HG02678 (cell line): ENCODE measurements around the gene MINDY4.

Source experiments
- ATAC-seq: cut with Tn5 transposase; IDR thresholded peaks from one replicate; pipeline ENCODE4 v1.9.1; 2021; ENCODE audit warnings: mild to moderate bottlenecking, moderate library complexity; ENCODE audit not compliant: unreplicated experiment

MINDY4 gene

GRCh38 chr7:30926313-30926712 lies 155.1 kb downstream of the MINDY4 start:
- ATAC-seq: no peak

DNA sequence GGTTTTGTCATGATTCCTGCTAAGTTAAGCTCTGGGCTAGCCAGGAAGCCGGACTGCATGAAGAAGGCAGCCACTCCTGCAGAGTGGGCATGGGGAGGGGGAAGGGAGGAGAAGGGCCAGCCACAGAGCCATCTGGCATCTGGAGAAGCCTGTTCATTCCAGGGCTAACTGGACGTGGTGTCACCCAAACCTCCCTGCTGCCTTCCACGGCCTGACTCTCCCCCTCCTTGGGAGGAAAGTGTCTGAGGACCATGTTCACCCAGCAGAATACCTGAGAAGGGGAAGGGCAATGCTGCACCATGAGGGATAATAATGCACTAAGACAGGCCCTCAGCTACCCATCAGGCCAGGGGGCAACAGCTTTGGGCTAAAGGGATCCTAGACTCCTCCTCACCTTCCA lies 155.8 kb downstream of the MINDY4 start:
- ATAC-seq: no peak

DNA sequence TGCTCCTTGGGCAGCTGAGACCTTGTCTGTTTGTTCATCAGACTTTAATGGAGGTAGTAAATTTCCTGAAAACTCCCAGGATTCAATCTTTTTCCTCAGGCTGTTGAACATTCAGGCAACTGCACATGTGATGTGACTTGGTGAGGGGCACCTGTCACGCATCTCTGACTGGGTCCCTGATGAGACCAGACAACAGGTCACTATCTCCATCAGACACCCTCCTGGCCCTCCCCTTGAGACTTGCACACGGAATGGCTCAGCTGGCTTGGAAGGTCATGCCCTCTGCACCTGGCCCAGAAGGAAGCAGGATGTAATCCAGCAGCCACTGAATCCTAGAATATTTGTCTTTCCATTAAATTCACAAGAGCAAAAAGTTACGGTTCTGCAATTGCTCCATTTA lies 156.3 kb downstream of the MINDY4 start:
- ATAC-seq: no peak

DNA sequence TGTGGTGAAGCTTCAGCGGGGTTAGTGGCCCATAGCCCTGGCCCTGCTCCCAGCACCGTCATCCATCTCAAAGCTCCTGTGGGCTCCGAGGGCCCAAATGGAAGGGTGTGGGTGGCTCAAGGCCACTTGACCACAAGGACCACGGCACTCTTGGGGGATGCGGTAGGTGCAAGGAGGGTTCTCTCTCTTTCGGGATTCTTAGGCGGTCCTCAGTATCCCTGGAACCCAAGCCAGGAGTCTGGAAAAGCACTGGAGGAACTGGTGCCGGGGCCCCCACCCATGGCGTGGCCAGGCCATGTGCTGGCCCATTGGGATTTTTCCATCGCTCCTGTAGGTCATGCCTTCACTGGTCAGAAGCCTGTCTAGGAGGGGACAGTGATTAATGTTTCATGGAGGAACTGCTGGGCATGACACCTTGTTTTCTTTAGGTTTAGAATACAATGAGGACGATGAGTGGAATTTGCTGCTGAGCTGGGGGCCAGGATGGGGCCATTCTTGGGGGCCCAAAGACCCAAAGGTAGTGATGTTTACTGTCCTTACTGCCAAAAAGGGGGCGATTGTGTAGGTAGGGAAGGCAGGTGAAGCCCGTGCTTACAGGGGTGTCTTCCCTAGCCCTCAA lies 157.1 kb downstream of the MINDY4 start:
- no peak for ATAC-seq

GRCh38 chr7:30929686-30930085 lies 158.5 kb downstream of the MINDY4 start:
- ATAC-seq: no peak

- no peak for ATAC-seq
Measured at GRCh38 chr7:30930621-30931020, 159.4 kb downstream of the MINDY4 start.

- ATAC-seq: no peak
Measured at GRCh38 chr7:30931161-30931928, 160.1 kb downstream of the MINDY4 start.

GRCh38 chr7:30931929-30932540 lies 160.8 kb downstream of the MINDY4 start:
- no peak for ATAC-seq

GRCh38 chr7:30932562-30932961 lies 161.3 kb downstream of the MINDY4 start:
- ATAC-seq: no peak

- no peak for ATAC-seq
Measured at GRCh38 chr7:30933124-30933974, 162.1 kb downstream of the MINDY4 start.

DNA sequence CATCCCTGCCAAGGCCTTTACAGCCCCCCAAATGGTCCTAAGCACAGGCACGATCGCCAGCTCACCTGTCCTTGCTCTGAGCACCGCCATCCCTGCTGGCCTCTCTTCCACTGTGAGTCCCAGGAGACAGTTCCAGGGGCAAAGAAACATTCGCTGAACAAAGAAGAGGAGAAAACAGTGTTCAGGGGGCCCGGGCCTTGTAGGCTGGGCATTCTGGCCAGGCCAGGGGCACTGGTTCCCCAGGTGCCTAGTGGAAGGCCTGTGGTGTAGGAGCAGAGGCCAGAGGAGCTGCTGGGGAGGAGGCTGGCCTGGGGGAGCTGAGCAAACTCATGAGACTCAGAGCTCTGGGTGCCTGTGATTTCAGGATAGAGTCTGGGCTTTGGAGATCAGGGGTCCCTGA lies 163.0 kb downstream of the MINDY4 start:
- ATAC-seq: no peak

DNA sequence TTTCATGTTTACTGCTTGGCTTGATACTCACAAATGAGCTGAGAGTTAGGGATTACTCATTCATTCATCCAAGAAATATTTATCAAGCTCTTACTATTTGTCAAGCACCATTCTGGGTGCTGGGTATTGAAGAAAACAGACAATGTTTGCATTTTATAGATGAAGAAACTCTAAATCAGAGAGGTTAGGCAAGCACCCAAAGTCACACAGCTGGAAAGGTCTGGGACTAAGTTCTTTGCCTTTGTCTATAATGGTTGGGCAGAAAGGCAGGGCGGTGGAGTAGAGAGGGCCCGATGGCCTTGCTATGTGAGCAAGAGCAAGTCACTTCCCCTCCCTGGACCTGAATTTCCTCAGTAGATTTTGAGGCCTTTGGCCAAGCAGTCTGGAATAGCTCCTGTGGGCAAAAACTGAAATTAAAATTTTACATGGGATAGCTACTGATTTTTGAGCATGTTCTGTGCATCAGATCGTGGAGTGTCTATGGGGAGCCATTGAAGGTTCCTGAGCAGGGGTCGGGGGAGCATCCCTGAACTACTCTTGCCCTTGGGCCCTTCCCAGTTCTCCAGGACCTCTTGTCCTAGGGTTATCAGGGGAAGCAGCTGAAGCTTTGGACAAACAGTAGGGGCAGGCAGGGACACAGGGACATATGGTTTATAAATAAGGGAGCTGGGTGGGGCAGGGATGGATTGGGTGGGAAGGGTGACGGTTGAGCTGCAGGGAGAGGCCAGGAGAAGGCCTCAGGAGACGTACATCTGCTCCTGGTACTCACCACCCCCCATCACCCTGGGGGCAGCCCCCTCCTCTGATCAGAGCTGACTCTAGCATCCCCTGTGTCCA lies 163.7 kb downstream of the MINDY4 start:
- ATAC-seq: no peak

DNA sequence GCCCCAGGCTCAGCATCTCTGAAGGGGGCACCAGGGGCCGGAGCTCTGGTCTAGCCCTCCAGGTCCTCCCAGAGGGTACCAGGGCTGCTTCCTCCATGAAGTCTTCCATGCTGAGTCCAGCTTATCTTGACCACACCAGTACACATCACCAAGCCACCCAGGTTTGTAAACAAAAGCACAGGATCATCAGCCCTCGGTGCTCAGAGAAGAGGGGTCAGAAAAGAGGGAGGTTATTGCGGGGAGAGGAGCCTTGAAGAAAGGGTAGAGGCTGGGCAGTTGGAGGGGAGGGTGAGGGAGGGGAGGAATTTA lies 164.3 kb downstream of the MINDY4 start:
- no peak for ATAC-seq

DNA sequence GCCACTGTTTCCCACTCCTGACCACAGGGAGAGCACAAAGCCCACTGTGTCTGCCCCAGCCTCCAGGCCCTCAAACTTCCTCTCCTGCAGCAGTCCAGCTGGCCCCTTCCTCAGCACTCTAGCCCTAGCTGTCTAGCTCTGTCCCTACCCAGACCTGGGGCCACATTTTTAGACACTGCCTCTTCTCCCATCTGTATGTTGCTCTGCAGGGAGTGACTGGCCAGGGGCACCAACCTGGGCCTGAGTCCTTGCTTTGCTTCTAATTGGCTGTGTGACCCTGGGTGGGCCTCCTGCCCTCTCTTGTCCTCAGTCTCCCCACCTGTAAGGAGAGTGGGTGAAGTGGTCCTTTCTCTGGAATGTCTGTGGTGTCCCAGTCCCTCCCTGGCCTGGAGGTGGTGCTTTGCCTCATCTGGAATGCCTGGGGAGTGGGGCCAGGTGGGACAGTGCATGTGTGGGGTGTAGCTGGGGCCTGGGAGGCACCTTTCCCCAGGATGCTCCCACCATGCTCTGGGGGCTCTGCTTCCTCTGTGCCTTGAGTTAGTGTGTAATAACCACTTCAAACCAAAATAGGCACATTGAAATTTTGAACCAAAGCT lies 165.5 kb downstream of the MINDY4 start:
- ATAC-seq: no peak

DNA sequence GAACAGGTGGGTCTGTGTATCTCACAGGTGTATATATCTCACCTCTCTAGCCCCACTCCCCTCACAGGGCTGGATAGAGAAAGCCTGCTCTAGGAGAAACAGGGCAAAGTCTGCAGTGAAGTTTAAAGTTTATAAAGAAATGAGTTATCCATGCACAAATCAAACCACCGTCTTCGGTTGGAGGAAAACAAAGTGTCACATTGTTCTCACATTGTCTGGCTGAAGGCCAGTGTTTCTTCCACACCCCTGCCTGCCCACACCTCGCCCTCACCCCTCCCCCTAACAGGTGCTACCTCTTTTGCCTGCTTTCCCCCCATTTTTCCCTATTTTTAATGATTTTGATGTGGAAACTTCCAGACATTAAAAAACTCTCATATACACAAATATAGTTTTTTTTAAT lies 166.2 kb downstream of the MINDY4 start:
- no peak for ATAC-seq

GRCh38 chr7:30938435-30939316 lies 167.5 kb downstream of the MINDY4 start:
- peak; percentile 83 for ATAC-seq

DNA sequence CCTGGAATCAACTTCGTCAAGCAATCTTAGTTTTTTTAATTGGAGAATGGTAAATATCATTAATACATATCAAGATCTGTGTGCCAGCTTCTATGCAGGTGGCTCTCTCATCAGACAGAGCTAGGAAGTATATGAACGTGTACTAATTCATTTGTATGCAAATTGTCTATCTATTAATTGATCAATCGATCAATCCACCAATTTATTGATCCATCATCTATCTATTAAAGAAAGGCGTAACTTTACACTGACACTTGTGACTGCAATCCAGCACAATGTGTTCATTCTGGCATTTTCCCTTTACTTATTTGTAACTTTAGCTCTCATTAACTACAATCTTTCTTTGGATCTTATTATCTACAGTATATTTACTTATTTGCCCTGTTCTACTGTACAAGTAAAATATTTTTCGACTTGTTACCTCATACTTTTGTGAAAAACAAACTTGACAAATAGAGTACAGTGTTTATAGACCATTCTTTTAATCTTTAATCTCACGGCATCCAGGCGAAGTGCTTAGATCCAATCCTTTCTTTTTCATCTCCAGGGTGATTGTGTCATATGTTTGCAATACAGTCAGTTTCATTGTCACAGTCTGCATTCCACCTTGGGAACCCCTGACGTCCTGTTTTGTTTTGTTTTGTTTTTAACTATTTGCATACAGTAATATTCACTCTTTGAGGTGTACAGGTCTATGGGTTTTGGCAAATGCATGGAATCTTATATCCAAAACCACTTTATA lies 170.5 kb downstream of the MINDY4 start:
- ATAC-seq: no peak
